ENCODE data around the gene ITFG1.

Gene ITFG1

DNA sequence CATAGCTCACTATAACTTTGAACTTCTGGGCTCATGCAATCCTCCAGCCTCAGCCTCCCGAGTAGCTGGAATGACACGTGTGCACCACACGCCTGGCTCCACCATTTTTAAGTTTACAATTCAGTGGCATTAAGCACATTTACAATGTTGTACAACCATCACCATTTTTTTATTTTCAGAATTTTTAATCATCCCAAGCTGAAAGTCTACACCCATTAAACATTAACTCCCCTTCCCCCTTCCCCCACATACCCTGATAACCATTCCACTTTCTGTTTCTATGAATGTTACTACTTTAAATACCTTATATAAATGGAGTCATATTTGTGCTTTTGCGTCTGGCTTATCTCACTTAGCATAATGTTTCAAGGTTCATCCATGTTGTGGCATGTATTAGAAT is 335.1 kb downstream of the ITFG1 start:
- in situ Hi-C loops (cut with HindIII; ENCODE audit: low sequenced_read_pairs): no loop called here

DNA sequence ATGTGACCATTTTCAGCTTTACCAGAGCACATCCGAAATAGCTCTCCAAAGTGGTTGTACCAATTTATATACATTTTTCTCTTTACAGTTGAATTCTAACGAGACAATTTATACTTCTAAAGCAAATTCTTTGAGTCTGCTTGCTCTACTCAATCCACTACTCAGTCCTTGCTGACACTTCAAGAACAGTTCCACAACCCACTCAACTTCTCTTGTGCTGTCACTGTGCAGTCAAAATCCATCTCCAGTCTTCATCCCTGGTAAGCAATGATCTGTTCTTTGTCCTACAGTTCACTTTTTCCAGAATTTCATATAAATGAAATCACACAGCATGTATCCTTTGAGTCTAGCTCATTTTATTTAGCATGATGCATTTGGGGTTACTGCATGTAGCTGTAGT is 347.7 kb downstream of the ITFG1 start:
- in situ Hi-C loops (cut with HindIII; ENCODE audit: low sequenced_read_pairs): no loop called here

DNA sequence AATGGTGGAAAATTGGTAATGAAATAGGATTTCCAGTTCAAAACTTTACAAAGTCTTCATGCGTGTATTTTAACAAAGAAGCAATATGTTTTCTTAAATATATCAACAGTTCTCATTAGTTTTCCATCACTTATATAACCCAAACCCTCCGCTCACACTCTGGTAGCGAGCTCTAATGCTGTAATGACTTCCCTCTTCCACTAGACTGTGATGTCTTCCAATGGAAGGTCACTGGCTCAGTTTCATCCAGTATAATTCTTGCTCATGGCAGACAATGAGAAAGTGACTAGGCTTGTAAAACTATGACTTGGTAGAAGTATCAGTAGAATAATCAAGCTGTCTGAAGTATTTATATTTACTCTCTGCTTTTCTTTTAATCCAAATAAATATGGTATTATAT is 349.9 kb downstream of the ITFG1 start:
- in situ Hi-C loops (cut with HindIII; ENCODE audit: low sequenced_read_pairs): no loop called here

DNA sequence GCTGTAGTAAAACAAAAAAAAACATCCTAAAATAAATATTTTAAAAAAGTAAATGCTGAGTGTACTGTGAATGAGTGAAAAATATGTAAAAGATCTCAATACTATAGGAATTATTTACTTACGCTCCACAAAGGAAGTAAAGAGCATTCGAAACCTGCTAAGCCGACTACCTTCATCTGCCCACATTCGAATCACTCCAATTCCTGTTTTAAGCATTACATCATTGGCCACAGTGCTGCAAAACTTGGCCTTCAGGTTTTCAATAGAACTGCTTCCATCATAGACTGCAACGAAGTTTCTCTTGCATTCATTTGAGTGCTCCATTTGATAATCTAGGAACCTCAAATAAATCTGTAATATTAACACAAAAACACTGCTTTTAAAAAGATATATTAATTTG is 351.5 kb downstream of the ITFG1 start:
- in situ Hi-C loops (cut with HindIII; ENCODE audit: low sequenced_read_pairs): no loop called here
